Osteocyte (in vitro differentiated cells): ENCODE measurements around the gene ABO. TPM values are rescaled to one million over a fixed set of nuclear protein-coding genes. Genes with fewer than 3 reads are reported as not detected.
"Not testable (repeated sequence)": the region's sequence is repeated elsewhere in the genome, so short reads cannot be mapped to it uniquely, and the experiment has no call there.

Experiments used
- DNase-seq: peaks from one replicate; pipeline ENCODE4 v3.0.0; 2021; ENCODE audit warnings: mixed read lengths; ENCODE audit not compliant: unreplicated experiment; ENCODE audit errors: extremely low spot score
- H3K27ac Mint-ChIP-seq: one replicate; pipeline ENCODE4 v1.8.0; 2021; ENCODE audit warnings: mild to moderate bottlenecking, mixed read lengths; ENCODE audit not compliant: unreplicated experiment
- H3K27me3 Mint-ChIP-seq: one replicate; pipeline ENCODE4 v1.8.0; 2021; ENCODE audit warnings: mixed read lengths; ENCODE audit not compliant: unreplicated experiment
- H3K36me3 Mint-ChIP-seq: one replicate; pipeline ENCODE4 v1.8.0; 2021; ENCODE audit warnings: mixed read lengths; ENCODE audit not compliant: unreplicated experiment
- H3K4me1 Mint-ChIP-seq: one replicate; pipeline ENCODE4 v1.8.0; 2021; ENCODE audit warnings: mixed read lengths; ENCODE audit not compliant: unreplicated experiment
- H3K4me3 Mint-ChIP-seq: one replicate; pipeline ENCODE4 v1.8.0; 2021; ENCODE audit warnings: mild to moderate bottlenecking, moderate library complexity, mixed read lengths; ENCODE audit not compliant: unreplicated experiment
- H3K9me3 Mint-ChIP-seq: one replicate; pipeline ENCODE4 v1.8.0; 2021; ENCODE audit warnings: mixed read lengths; ENCODE audit not compliant: unreplicated experiment
- total RNA-seq: library from RNA; stranded (reverse); gene quantifications from 2 replicates; pipeline ENCODE4 v1.2.1, GENCODE V29; 2021
- TF ChIP-seq, protein P1 (sequence below): fragments of 200-600 bp; sonication (generic); IDR thresholded peaks from 2 replicates; pipeline ENCODE4 v1.5.0; 2021; ENCODE audit warnings: antibody characterized with exemption, mild to moderate bottlenecking, moderate library complexity

The ABO gene
- total RNA-seq, 1 donor from 2014 or later = not detected

- H3K36me3 Mint-ChIP-seq = no peaks in the 10 kb centered on the region
- H3K4me3 Mint-ChIP-seq = no peak overlapping the region
- no peaks in the 10 kb centered on the region for H3K9me3 Mint-ChIP-seq
- peak; percentile 83 for DNase-seq
- TF ChIP-seq, protein P1, sequence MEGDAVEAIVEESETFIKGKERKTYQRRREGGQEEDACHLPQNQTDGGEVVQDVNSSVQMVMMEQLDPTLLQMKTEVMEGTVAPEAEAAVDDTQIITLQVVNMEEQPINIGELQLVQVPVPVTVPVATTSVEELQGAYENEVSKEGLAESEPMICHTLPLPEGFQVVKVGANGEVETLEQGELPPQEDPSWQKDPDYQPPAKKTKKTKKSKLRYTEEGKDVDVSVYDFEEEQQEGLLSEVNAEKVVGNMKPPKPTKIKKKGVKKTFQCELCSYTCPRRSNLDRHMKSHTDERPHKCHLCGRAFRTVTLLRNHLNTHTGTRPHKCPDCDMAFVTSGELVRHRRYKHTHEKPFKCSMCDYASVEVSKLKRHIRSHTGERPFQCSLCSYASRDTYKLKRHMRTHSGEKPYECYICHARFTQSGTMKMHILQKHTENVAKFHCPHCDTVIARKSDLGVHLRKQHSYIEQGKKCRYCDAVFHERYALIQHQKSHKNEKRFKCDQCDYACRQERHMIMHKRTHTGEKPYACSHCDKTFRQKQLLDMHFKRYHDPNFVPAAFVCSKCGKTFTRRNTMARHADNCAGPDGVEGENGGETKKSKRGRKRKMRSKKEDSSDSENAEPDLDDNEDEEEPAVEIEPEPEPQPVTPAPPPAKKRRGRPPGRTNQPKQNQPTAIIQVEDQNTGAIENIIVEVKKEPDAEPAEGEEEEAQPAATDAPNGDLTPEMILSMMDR = no peak
- H3K27ac Mint-ChIP-seq = no peak overlapping the region
- peaks cover 70% of the 10 kb centered on the region for H3K27me3 Mint-ChIP-seq
- no peaks in the 10 kb centered on the region for H3K4me1 Mint-ChIP-seq
Observed at GRCh38 chr9:133274236-133275104, 531 bp downstream of the ABO start.

GRCh38 chr9:133273819-133274218 lies 1.2 kb downstream of the ABO start:
- no peaks in the 10 kb centered on the region for H3K36me3 Mint-ChIP-seq
- no peak overlapping the region for H3K27ac Mint-ChIP-seq
- no peak overlapping the region for H3K4me3 Mint-ChIP-seq
- no peaks in the 10 kb centered on the region for H3K4me1 Mint-ChIP-seq
- peak; percentile 54 for DNase-seq
- peaks cover 71% of the 10 kb centered on the region for H3K27me3 Mint-ChIP-seq
- TF ChIP-seq, protein P1 = no peak
- H3K9me3 Mint-ChIP-seq = no peaks in the 10 kb centered on the region

- peak; percentile 70 for DNase-seq
- no peak overlapping the region for H3K27ac Mint-ChIP-seq
- TF ChIP-seq, protein P1 = no peak
- no peaks in the 10 kb centered on the region for H3K9me3 Mint-ChIP-seq
- H3K4me1 Mint-ChIP-seq = no peaks in the 10 kb centered on the region
- H3K4me3 Mint-ChIP-seq = no peak overlapping the region
- no peaks in the 10 kb centered on the region for H3K36me3 Mint-ChIP-seq
- peaks cover 72% of the 10 kb centered on the region for H3K27me3 Mint-ChIP-seq
Observed at GRCh38 chr9:133273098-133273497, 1.9 kb downstream of the ABO start.

- H3K27ac Mint-ChIP-seq = no peak overlapping the region
- H3K36me3 Mint-ChIP-seq = no peaks in the 10 kb centered on the region
- no peak for DNase-seq
- H3K9me3 Mint-ChIP-seq = no peaks in the 10 kb centered on the region
- H3K27me3 Mint-ChIP-seq = peaks cover 67% of the 10 kb centered on the region
- no peak overlapping the region for H3K4me3 Mint-ChIP-seq
- H3K4me1 Mint-ChIP-seq = no peaks in the 10 kb centered on the region
- TF ChIP-seq, protein P1 = no peak
Observed at GRCh38 chr9:133269537-133270362, 5.3 kb downstream of the ABO start.

DNA sequence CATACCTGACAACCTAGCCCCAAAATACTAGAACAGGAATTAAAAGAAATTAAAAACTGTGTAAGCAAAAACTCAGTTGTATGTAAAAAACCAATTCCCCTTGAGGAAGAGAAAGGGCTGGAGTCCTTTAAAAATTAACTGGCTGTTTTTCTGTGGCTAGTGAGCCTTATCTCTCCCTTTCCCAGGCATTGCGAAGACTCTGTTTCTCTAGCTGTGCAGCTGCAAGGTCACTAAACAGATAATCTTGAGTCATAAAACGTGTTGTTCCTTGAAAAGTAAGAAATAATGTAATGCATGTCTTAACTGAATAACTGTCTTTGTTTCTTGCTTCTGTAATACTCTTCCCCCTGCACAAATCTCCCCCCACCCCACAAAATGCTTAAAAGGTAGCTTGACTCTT lies 5.9 kb downstream of the ABO start:
- not testable (repeated sequence) for DNase-seq, H3K9me3 Mint-ChIP-seq, H3K4me3 Mint-ChIP-seq, H3K27ac Mint-ChIP-seq, H3K36me3 Mint-ChIP-seq, H3K4me1 Mint-ChIP-seq
- H3K27me3 Mint-ChIP-seq = peaks cover 65% of the 10 kb centered on the region
